WTC11 (cell line): ENCODE data around the gene SIGLEC1.

Experiments
- GTF2I ChIP-seq: fragments of 250-450 bp; sonication (Bioruptor Pico); conservative IDR thresholded peaks from 2 replicates; pipeline ENCODE4 v1.4.0; 2021; ENCODE audit warnings: mild to moderate bottlenecking
- MLX ChIP-seq: sonication (generic); formaldehyde crosslinking; IDR thresholded peaks from 2 replicates; pipeline ENCODE4 v1.8.1; 2023; ENCODE audit warnings: mild to moderate bottlenecking, missing genetic modification reagents, moderate library complexity
- NR1H2 ChIP-seq: sonication (generic); formaldehyde crosslinking; IDR thresholded peaks from 2 replicates; pipeline ENCODE4 v1.9.0; 2021; ENCODE audit warnings: mild to moderate bottlenecking, moderate library complexity, missing genetic modification reagents
- NR2C2 ChIP-seq: sonication (generic); formaldehyde crosslinking; IDR thresholded peaks from 2 replicates; pipeline ENCODE4 v1.8.0; 2022; ENCODE audit warnings: mild to moderate bottlenecking, missing genetic modification reagents
- NR3C1 ChIP-seq: sonication (generic); formaldehyde crosslinking; conservative IDR thresholded peaks from 2 replicates; pipeline ENCODE4 v1.8.1; 2023; ENCODE audit warnings: low read depth, mild to moderate bottlenecking, missing genetic modification reagents
- SMAD3 ChIP-seq: sonication (generic); formaldehyde crosslinking; IDR thresholded peaks from 2 replicates; pipeline ENCODE4 v1.8.0; 2022; ENCODE audit warnings: missing genetic modification reagents, mild to moderate bottlenecking, borderline replicate concordance
- TEAD4 ChIP-seq: sonication (generic); formaldehyde crosslinking; IDR thresholded peaks from 2 replicates; pipeline ENCODE4 v1.8.0; 2022; ENCODE audit warnings: mild to moderate bottlenecking, missing genetic modification reagents
- ZNF232 ChIP-seq: sonication (generic); formaldehyde crosslinking; IDR thresholded peaks from 2 replicates; pipeline ENCODE4 v1.8.0; 2022; ENCODE audit warnings: mild to moderate bottlenecking, missing genetic modification reagents
- TF ChIP-seq, protein P1 (sequence below): fragments of 200-600 bp; IDR thresholded peaks from 2 replicates; pipeline ENCODE4 v1.8.0; 2022; ENCODE audit warnings: antibody characterized with exemption
- TF ChIP-seq, protein P2 (sequence below): sonication (generic); formaldehyde crosslinking; IDR thresholded peaks from 2 replicates; pipeline ENCODE4 v1.8.0; 2022; ENCODE audit warnings: mild to moderate bottlenecking, missing genetic modification reagents
- TF ChIP-seq, protein P3 (sequence below): sonication (generic); formaldehyde crosslinking; IDR thresholded peaks from 2 replicates; pipeline ENCODE4 v1.8.1; 2022; ENCODE audit warnings: low read depth, missing genetic modification reagents, borderline replicate concordance
- TF ChIP-seq, protein P4 (sequence below): fragments of 250-450 bp; sonication (Bioruptor Pico); IDR thresholded peaks from 2 replicates; pipeline ENCODE4 v2.1.2; 2022; ENCODE audit warnings: mild to moderate bottlenecking, moderate library complexity

GRCh38 chr20:3710703-3711483 lies 1.5 kb downstream of the SIGLEC1 start:
- no peak for TF ChIP-seq MLX (CRISPR knock-in tag)
- TF ChIP-seq, protein P1, sequence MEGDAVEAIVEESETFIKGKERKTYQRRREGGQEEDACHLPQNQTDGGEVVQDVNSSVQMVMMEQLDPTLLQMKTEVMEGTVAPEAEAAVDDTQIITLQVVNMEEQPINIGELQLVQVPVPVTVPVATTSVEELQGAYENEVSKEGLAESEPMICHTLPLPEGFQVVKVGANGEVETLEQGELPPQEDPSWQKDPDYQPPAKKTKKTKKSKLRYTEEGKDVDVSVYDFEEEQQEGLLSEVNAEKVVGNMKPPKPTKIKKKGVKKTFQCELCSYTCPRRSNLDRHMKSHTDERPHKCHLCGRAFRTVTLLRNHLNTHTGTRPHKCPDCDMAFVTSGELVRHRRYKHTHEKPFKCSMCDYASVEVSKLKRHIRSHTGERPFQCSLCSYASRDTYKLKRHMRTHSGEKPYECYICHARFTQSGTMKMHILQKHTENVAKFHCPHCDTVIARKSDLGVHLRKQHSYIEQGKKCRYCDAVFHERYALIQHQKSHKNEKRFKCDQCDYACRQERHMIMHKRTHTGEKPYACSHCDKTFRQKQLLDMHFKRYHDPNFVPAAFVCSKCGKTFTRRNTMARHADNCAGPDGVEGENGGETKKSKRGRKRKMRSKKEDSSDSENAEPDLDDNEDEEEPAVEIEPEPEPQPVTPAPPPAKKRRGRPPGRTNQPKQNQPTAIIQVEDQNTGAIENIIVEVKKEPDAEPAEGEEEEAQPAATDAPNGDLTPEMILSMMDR: peak; percentile 99
- TF ChIP-seq NR3C1 (CRISPR knock-in tag): no peak
- TF ChIP-seq, protein P2, sequence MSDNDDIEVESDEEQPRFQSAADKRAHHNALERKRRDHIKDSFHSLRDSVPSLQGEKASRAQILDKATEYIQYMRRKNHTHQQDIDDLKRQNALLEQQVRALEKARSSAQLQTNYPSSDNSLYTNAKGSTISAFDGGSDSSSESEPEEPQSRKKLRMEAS (CRISPR knock-in tag): no peak
- no peak for TF ChIP-seq NR1H2 (CRISPR knock-in tag)
- no peak for TF ChIP-seq ZNF232 (CRISPR knock-in tag)
- TF ChIP-seq, protein P3, sequence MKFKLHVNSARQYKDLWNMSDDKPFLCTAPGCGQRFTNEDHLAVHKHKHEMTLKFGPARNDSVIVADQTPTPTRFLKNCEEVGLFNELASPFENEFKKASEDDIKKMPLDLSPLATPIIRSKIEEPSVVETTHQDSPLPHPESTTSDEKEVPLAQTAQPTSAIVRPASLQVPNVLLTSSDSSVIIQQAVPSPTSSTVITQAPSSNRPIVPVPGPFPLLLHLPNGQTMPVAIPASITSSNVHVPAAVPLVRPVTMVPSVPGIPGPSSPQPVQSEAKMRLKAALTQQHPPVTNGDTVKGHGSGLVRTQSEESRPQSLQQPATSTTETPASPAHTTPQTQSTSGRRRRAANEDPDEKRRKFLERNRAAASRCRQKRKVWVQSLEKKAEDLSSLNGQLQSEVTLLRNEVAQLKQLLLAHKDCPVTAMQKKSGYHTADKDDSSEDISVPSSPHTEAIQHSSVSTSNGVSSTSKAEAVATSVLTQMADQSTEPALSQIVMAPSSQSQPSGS: no peak
- TF ChIP-seq TEAD4 (CRISPR knock-in tag): no peak
- TF ChIP-seq GTF2I (CRISPR knock-in tag): no peak
- TF ChIP-seq, protein P4, sequence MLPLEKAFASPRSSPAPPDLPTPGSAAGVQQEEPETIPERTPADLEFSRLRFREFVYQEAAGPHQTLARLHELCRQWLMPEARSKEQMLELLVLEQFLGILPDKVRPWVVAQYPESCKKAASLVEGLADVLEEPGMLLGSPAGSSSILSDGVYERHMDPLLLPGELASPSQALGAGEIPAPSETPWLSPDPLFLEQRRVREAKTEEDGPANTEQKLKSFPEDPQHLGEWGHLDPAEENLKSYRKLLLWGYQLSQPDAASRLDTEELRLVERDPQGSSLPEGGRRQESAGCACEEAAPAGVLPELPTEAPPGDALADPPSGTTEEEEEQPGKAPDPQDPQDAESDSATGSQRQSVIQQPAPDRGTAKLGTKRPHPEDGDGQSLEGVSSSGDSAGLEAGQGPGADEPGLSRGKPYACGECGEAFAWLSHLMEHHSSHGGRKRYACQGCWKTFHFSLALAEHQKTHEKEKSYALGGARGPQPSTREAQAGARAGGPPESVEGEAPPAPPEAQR (CRISPR knock-in tag): no peak
- no peak for TF ChIP-seq SMAD3
- TF ChIP-seq NR2C2: no peak
